GM21367 (cell line): ENCODE data around the gene SLC41A1.
"Not testable (repeated sequence)": the region's sequence is repeated elsewhere in the genome, so short reads cannot be mapped to it uniquely, and the experiment has no call there.

Experiments used
- ATAC-seq: cut with Tn5 transposase; IDR thresholded peaks from one replicate; pipeline ENCODE4 v1.9.1; 2021; ENCODE audit not compliant: unreplicated experiment

SLC41A1 gene

DNA sequence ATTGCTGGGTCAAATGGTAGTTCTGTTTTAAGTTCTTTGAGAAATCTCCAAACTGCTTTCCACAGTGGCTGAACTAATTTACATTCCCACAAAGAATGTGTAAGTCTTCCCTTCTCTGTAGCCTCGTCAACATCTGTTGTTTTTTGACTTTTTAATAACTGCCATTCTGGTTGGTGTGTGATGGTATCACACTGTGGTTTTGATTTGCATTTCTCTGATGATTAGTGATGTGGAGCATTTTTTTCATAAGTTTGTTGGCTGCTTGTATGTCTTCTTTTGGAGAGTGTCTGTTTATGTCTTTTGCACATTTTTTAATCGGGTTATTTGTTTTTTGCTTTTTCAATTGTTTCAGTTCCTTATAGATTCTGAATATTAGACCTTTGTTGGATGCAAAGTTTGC, 10.3 kb upstream of the SLC41A1 start:
- ATAC-seq, result not testable (repeated sequence)

DNA sequence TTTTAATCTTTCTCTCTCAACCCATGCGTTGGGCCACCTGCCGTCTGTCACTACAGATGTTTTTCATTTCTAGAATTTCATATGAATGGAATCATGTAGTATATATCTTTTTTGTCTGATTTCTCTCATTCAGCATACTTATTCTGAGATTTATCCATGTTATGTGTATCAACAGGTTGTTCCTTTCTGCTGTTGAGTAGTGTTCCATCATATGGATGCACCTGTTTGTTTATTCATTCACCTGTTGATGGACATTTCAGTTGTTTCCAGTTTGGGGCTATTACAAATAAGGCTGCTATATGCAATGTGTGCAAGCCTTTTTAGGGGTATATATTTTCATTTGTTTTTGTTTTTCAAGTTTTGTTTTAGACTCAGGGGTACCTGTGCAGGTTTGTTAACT, 9.4 kb upstream of the SLC41A1 start:
- ATAC-seq, result no peak

DNA sequence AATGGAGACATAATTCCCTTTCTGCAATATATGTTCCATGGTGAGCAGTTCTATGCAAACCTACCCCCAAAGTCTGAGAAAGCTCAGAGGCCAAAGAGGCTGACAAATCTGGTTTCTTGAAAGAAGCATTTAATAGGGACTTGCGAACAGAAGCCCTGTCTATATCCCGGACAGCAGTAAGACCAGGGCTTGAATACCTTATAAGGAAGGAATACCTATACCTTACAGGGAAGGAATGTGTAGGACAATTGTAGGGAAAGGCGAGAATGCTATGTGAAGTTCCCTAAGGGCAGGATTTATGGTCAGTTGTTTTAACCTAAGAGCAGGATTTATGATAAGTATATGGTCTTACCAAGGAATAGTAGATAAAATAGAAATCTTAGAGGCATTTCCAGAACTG, 5.0 kb upstream of the SLC41A1 start:
- ATAC-seq, result no peak

DNA sequence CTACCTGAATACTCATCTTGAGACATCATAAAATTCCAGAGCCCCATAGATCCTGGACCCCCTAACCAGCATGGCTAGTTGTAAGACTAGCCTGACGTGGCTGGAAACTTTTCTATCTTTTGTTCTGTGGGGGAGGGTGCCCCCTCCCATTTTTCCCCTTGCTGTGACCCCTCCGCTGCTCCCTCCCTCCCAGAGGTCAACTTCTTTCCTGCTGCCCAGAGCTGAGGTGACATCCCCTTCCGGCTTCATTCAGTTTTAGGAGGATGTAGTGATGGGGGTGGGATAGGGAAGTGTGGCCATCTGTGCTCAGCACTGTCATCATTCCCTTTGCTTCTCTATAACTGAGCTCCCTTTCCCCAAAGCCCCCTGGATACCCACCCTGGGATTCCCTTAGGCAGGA, 4.4 kb upstream of the SLC41A1 start:
- ATAC-seq, result no peak

DNA sequence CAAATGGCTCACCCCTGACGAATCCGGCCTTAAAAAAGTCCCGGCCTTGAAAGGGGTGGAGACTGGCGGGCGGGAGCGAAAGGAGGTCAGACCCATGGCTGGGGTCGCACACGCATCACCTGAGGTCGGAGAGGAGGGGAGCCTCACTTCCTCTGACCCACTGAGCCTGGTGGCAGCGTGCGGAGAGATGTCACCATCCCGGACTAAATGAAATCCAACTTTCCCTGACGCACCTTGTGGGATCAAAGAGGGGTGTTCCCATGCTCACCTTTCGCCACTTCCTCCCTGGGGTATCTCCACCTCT, 709 bp upstream of the SLC41A1 start:
- no peak for ATAC-seq

DNA sequence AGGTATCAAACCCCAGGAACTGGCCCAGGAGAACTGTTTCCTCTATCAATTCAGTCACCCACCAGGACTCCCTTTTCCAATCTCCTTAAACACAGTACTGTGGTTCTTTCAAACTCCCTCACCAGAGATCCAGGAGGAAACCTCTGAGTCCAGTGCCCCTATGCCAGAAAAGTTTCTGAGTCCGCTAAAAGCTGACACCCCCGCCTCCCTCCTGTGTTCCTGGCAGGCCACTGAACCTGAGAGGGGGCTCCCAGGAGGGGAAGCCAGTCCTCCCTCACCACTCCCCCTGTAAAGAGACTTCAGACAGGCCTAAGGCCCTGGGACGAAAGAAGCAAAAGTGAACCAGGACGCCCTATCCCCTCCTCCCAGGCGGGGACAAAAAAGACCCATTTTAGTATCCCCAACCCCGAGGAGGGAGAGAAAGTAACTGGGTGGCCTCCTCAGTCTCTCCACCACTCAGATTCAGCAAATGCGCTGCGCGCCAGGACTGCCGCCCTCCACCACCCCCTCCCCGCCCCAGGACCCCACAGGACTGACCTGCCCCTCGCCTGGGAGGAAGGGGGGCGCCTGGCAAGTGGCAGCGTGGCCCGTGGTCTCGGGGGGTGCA, 624 bp downstream of the SLC41A1 start:
- ATAC-seq, result peak; percentile 7

DNA sequence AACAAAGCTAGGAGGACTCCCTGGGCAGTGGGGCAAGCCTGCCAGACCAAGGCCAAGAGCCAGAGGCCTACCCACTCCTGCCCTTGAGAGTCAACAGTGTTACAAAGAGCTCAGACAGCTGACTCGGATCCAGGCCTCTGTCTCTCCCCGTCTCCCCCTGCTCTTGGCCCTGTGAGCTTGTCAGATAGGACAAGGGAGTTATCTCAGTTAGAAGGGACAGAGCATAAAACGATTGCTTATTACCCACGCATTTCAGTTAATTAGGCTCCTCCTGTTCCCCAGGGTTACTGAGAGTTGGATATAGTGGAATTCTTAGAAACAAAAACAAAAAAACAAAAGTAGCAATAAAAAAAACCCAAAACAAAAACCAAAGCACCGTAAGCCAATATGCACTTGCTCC, 1.3 kb downstream of the SLC41A1 start:
- no peak for ATAC-seq

DNA sequence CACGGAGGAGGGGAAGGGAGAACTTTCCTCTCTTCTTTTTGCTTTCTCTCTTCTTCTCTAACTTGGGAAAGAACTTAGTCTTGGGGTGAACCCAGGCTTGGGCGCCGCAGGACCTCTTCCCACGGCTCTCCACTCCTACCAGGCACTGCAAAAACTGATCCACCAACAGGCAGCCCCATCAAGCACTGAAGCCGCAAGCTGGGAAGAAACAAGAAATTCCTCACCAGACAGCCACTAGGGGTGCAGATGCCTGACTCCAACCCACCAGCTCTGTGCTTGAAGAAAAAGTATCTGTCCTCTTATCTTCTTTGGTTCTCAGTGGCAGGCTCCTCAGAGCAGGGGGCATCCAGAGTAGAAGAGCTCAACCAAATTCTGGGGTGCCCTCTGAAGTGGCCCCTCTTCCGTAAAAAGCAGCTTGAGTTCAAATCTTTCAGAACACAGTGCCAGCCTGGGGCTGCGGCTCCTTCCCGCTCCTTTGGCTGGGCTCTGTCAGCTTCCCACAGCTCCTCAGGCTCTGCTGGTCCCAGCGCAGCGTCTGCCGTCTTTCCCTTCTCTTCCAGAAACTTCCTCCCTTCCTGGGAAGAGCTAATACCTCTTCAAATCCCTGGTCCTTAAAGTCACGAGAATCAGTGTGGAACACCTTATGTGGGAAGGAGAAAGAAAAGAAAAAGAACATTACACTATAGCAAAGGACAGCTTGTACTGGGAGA, 2.4 kb downstream of the SLC41A1 start:
- ATAC-seq, result no peak

DNA sequence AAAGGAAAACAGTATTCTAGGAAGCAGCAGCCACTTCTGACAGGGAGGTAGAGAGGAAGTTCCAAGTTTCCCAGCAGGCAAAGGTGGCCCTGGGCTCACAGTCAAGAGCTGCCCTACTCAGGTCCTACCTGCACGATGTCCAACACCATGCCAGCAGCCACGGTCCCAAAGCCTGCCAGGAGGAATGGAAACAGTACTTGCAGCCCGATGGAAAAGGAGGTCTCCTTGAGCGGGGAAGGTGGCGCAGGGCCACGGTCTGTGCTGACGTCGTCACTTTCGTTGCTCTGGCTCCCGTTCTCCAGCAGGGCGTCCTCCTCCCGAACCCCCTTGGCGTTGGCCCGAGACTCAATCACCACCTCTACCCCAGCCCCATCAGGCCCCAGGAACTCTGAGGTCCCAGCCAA, 3.1 kb downstream of the SLC41A1 start:
- ATAC-seq, result no peak

DNA sequence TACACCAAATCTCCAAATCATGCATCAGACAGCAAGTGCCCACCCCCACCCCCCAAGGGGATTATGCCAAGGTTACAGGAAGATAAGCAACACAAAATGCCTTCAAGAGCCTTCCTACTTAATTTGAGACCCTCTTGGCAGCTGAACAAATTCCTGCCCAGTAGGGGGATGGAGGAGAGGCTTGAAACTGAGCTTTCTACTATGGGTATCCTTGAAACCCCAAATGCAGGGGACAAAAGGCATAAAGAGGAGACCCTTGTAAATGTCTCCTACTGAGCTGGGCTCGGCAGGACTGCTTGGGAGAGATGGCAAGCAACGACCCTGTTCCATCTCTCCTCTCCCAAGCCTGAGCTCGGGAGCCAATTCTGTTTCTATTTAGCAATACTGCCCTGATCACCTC, 3.5 kb downstream of the SLC41A1 start:
- no peak for ATAC-seq

DNA sequence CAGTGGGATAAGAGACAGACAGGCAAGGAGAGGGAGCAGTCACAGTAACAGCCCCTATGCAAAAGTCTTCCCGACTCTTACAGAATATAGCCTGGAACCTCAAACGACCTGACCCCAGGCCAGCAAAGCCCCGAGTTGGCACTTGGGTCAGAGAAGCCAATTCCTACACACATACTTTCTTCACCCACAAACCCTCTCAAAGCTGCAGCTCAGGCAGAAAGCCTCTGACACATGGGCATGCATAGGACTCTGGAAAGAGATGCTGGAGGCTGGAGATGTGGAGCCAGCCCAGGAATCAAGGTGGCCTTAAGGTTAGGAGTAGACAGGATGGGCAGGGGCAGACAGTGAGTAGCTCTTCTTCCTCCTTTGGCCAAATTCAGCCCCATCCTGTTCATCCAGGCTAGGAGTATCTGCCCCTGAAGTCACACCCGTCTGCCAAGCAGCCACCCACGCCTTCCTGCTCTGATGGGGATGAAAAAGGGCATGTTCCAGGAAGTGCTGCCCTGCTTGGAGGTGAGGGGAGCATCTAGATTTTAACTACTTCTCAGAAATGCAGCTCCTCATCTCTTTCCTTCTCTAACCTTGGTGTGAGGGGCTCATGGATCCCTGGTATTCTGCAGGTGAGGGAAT, 7.8 kb downstream of the SLC41A1 start:
- no peak for ATAC-seq

DNA sequence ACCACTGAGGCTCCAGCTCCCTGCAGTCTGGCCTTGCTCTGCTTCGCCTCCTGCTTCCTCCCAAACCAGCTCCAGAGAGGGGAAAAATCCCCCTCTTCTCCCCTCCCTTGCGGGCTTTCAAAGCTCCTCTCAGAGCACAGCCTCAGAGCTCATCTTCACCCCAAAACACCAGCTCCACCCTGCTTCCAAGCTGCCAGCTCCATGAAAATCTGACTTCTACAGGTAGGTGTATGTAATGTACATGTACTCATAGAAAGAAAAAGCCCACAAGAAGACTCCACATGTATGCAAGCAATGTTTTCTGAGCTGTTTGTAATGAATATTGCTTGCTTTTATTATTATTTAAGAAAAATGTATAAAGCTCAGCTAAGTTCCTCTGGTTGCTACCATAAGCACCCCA, 8.4 kb downstream of the SLC41A1 start:
- ATAC-seq, result no peak

DNA sequence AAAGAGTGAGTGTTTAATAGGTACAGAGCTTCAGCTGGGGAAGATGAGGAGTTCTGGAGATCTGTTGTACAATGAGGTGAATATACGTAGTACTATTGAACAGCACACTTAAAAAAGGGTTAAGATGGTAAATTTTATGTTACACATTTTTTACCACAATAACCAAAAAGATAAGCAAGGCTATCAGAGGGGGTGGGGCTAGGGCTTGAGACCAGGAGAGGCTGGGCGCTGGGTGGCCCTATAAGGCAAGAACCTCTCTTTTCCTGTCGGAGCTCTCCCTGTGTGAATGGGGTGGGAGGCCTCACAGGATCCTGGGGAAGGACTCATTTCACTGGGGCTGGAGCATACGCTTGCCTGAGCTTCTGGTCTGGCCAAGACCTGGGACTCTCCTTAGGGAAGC, 9.0 kb downstream of the SLC41A1 start:
- no peak for ATAC-seq

DNA sequence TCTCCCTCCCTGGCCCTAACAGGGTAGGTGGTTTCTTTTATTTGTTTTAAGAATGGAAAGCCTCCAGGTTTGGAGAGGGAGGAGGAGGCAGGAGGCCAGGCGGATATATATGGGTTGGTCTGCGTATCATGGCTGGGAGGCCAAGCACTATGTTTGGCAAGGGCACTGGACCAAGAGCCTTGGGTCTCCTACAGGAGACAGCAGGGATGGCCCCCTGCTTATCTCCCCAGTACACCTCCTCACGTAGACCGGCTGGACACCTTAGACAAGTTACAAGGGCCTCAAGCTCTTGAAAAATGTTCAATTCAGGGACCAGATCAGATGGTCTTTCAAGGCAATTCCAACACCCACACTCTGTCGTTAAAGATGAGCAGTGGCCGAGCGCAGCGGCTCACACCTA, 10.9 kb downstream of the SLC41A1 start:
- no peak for ATAC-seq

DNA sequence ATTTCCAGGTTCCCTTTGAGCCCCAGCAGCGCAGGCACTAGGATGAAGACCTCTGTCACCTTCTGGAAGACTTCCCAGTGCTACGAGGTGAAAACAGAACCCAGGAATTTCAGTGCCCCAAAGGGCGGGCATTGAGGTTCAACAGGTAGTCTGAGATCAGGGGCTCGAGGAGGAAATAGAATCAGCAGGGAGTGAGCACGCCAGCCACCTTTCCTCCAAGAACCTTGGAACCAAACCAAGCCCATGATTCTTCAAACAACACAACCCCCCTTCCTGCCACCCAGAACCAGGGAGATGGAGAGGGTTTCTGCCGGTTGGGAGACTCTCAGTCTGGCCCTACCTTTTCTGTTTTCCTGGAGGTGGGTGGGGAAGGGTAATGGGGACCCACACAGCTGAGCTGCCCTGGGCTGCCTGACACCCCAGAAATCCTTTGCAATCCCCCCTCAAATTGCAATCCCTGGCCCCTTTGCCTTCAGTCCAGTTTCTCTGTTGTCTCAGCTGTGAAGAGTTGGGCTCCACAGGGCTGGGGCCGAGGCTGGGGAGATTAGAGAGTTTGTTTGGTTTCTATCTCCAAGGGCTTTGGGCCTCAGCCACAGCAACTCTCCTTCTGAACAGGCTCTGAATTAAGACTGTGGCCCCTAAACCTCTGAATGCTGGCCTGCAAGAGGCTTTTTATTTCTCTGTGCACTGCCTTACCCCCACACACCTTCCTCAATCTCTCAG, 11.9 kb downstream of the SLC41A1 start:
- ATAC-seq, result no peak

DNA sequence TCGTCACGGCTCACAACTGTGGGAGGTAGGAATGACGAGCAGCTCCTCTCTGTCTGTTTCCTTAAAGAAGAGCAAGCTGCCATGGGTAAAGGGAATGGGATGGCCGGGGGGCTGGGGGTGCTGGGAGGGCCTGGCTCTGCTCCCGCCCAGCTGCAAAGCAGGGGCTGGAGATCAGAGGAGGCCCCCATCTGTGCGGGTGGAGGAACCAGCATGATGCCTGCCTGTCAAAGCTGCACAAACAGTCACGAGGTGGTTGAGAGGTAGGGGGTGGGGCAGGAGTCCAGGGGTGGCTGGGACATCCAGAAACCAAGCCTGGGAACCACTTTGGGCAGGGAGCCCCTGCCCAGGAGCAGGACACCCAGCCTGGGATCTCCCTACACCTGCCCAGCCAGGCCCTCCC, 12.6 kb downstream of the SLC41A1 start:
- ATAC-seq, result no peak

DNA sequence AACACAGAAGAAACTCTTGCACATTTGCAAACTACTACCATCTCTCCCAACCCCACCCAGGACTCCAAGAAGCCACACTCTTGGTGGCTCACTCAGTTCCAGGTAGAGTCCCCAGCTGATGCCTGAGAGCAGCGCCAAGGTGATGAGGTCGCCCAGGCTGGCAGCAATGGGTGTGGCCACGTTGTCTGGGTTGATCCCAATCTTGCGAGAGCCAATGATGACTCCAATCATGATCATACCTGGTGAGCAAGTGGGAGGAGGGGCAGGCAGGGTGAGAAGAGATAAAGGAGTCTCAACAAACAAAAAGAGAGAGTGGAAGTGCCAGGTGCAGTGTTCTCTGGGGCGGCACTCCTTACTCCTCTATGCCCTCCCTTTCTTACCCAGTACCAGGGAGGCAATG, 14.4 kb downstream of the SLC41A1 start:
- ATAC-seq, result no peak

DNA sequence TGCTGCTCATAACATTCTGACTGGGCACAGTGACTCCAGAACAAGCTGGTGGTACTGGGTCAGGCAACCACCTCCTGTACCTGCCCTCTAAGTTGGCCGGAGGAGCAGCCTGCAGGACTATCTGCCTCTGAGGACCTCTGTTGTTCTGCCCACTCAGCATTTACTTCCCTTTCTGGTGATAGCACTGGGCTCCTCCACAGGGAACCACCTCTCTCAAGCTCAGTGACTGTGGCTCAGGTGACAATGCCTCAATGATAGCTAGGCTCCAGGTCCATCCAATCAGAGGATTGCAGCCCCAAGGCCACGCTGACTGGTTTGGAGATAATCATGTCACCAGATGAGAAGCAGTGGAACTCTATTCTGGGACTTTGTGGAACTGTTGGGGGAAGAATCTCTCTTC, 15.8 kb downstream of the SLC41A1 start:
- no peak for ATAC-seq

DNA sequence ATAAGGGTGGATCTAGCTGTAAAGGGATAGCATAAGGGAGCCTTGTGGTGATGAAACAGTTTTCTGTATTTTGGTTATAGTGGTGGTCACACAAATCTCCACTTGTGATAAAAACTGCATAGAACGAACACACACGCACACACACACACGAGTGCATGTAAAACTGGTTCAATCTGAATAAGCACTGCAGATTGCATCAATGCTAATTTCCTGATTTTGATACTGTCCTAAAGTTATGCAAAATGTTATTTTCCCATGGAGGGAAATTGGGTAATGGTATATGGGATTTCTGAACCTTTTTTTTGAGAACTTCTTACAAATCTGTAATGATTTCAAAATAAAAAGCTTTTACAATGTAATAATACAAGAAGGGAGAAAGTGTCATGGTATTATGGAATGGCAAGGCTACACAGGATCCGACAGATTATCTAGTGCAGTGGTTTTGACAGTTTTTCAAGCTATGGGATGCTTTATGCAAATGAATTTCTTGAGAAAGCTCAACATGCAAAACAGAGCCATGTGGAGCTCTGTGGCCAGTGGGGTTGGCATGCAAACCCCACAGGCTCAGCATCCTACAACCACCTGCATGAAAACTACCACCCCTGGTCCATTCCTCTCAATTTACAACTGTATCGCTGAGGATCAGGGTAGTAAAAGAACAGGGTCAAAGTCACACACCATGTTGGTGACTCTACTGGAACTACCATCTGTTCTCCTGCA, 18.8 kb downstream of the SLC41A1 start:
- no peak for ATAC-seq

DNA sequence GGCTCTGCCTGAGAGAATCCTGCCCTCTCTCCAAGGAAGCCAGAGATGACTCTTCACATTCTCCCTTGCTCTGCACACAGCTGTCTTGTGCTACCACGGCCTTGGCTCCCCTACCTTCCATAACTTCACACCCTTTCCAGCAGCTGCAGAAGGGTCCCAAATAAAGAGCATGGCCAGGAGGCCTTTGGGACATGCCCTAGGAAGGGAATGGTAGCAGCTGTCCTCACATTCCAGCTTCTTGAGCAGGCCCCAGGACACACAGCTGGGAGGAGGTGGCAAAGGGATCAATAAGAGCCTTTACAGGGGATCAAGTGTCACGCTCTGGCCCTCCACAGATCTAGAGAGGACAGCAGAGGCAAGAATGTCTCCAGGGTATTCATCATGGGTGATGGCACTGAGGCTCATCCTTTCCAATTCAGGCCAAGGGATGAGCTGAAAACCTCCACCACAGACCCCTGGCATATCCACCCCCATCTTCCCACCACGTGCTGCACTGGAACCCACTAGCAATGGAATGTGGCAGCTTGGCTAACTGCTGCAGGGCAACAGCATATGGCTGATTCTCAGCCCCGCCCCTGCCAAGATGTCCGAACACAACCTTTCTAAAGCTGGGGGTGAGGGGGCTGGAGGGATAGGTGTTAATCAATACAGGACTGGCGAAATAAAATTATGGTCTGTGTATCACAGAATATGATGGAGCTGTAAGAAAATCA, 19.9 kb downstream of the SLC41A1 start:
- ATAC-seq, result no peak

DNA sequence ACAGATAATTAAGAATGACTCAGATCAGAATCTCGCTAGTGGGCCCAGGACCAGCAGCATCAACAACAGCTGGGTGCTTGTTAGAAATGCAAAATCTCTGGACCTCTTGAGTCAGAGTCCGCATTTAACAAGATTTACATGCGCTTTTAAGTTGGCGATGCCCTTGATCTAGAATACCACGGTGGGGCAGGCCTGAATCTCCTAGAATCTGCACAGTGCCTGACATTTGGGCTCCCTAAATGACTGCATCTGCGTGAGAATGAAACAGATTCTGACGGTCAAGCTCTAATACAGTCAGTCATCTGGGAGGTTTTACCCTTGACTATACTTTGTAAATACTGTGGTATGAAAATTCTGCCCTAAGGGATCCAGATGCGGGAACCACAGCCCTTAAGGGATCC, 20.5 kb downstream of the SLC41A1 start:
- no peak for ATAC-seq
